ENCODE data around the gene RFC3. TPM values are rescaled to one million over a fixed set of nuclear protein-coding genes. Genes with fewer than 3 reads are reported as not detected.

RFC3 gene
- total RNA-seq, 2 donors from 2014 or later: 39.6 to 47.7 TPM

DNA sequence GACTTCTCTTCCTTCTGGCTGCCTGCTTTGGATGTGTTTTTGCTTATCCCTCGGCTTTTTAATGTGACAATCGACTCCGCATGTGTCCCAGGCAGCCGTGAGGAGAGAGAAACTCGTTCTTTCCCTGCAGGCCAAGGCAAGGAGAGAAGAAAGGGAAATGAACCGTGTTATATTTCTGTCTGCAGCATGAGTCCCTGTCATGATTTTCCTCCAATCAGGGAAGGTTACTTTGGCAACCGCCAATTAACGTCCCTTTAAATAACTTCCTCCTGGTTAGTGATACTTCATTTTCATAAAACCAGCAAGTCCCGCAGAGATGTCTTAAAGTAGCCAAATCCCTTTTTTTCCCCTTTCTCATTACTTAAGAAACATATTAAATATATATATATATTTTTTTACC is 42.6 kb downstream of the RFC3 start:
- Mint-ChIP-seq H3K36me3 (ENCODE audit: insufficient read depth in 2 of 2) (peaks cover 0 to 13% of the 10 kb centered on the region in 2 donors), H3K27me3 (ENCODE audit: low read depth) (no peaks in the 10 kb centered on the region), H3K4me1 (ENCODE audit: low read depth) (no peaks in the 10 kb centered on the region), H3K27ac (no peak overlapping the region), H3K9me3 (no peaks in the 10 kb centered on the region), H3K4me3 (no peak overlapping the region)
- DNase-seq: no peak
- no peak for ATAC-seq (replicated peaks in 1 of 2)

DNA sequence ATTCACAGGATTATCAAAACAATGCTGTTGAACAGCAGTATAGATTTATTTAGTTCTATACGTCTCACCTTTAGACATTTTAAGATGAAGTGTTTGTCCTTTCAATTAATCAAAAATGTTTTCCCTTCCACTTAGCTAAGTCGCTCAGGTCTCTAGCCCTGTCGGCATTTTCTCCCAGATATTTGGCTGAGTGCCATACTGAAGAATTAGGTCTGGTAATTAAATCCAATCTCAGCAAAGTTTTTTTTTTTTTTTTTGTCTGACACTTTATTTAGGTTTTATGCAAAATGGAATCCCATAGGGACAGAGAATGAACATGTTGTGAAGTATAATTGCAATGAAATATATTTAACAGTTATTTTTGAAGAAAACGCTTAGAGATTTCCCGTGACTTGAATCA is 44.1 kb downstream of the RFC3 start:
- no peak for ATAC-seq (replicated peaks in 1 of 2)
- Mint-ChIP-seq H3K36me3 (ENCODE audit: insufficient read depth in 2 of 2) (peaks cover 0 to 5% of the 10 kb centered on the region in 2 donors), H3K4me3 (no peak overlapping the region), H3K9me3 (no peaks in the 10 kb centered on the region), H3K27me3 (ENCODE audit: low read depth) (no peaks in the 10 kb centered on the region), H3K4me1 (ENCODE audit: low read depth) (no peaks in the 10 kb centered on the region), H3K27ac (no peak overlapping the region)
- no peak for DNase-seq

DNA sequence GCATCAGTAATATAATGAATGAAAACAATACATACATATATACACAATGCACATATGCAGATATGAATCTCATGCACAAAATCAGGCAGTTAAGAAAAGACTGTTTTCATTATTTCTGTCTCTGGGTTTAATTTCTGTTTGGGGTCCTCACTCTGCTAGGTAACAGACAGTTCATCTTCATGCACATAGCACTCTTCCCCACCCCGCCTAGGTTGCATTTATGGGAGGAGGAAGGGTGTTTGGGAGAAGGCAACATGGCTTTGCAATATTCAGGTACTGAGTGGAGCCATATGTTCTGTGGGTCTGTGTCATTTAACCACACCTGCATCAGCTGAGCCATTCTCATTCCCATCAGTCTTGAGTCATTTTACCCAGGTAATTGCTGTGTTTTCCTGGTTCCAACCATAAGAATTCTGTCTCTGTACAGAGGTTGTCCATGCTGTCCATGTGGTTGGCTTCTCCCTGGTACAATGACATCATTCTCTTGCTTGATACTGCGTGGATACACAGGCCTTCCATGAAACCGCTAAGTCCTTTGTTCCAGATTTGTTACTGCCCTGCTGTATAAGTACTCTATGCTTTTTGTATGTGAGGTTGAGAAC is 45.3 kb downstream of the RFC3 start:
- Mint-ChIP-seq H3K4me1 (ENCODE audit: low read depth) (no peaks in the 10 kb centered on the region), H3K4me3 (no peak overlapping the region), H3K36me3 (ENCODE audit: insufficient read depth in 2 of 2) (peaks cover 0 to 4% of the 10 kb centered on the region in 2 donors), H3K27me3 (ENCODE audit: low read depth) (no peaks in the 10 kb centered on the region), H3K9me3 (no peaks in the 10 kb centered on the region), H3K27ac (no peak overlapping the region)
- ATAC-seq (replicated peaks in 1 of 2) (no peak), DNase-seq (no peak)

DNA sequence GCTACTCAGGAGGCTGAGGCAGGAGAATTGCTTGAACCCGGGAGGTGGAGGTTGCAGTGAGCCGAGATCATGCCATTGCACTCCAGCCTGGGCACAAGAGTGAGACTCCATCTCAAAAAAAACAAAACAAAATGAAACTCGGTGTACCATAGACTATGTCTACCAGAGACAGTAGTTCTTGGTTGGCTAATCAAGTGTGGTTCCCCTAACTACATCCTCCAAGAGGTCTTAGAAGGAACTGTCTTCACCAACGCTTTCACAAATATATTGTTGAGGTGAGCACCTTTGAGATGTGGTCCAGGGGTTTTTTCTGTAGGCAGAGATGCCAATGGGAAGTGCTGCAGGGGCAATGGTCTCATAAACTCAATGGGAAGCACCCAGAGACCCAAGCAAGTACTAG is 48.0 kb downstream of the RFC3 start:
- Mint-ChIP-seq H3K27ac (no peak overlapping the region), H3K9me3 (no peaks in the 10 kb centered on the region), H3K36me3 (ENCODE audit: insufficient read depth in 2 of 2) (peaks cover 0 to 4% of the 10 kb centered on the region in 2 donors), H3K4me3 (no peak overlapping the region), H3K4me1 (ENCODE audit: low read depth) (no peaks in the 10 kb centered on the region), H3K27me3 (ENCODE audit: low read depth) (no peaks in the 10 kb centered on the region)
- ATAC-seq (replicated peaks in 1 of 2) (no peak), DNase-seq (no peak)

DNA sequence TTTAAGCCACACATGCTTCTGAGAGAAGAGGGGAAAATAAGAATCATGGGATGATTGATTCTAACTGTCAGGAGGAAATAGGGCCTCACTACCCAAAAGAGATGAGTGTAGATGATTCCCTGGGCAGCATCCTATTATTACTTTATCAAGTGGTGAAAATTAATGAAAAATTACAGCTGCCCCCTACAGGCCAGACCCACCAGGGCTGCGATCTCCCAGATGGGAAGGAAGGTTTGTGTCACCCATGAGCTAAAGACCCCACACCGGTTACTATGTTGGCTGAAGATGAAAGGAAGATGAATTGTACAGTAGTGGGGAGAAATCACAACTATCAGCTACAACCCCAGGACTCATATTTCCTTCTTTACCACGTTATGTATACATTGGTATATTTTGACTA is 49.5 kb downstream of the RFC3 start:
- no peak for DNase-seq
- Mint-ChIP-seq H3K4me1 (ENCODE audit: low read depth) (no peaks in the 10 kb centered on the region), H3K4me3 (no peak overlapping the region), H3K9me3 (no peaks in the 10 kb centered on the region), H3K36me3 (ENCODE audit: insufficient read depth in 2 of 2) (peaks cover 0 to 4% of the 10 kb centered on the region in 2 donors), H3K27me3 (ENCODE audit: low read depth) (no peaks in the 10 kb centered on the region), H3K27ac (no peak overlapping the region)
- no peak for ATAC-seq (replicated peaks in 1 of 2)

DNA sequence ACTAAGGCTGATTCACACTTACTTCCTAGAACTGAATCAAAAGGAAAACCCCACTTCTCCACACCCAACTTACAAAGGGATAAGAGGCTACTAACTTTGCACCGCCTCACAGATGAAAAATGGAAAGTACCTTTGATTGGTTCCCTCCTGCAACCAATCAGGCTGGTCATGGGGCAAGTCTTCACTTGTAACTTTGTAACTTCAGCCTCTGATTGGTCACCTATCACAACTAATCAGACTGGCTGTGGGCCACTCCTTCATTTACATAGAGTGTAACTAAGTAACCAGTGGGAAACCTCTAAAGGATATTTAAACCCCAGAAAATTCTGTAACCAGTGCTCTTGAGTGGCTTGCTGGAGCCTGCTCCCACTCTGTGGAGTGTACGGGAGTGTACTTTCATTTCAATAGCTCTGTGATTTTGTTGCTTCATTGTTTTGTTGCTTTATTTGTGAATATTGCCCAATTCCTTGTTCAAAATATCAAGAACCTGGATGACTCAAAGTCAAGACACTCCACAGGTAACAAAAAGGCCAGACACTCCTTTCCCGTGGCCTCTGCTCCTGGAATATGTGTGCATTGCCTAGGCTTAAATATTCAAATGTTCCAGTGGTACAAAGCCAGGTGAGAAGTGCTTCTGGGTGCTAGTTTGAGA is 50.5 kb downstream of the RFC3 start:
- Mint-ChIP-seq H3K27me3 (ENCODE audit: low read depth) (no peaks in the 10 kb centered on the region), H3K9me3 (no peaks in the 10 kb centered on the region), H3K4me3 (no peak overlapping the region), H3K36me3 (ENCODE audit: insufficient read depth in 2 of 2) (peaks cover 0 to 4% of the 10 kb centered on the region in 2 donors), H3K27ac (no peak overlapping the region), H3K4me1 (ENCODE audit: low read depth) (no peaks in the 10 kb centered on the region)
- DNase-seq (no peak), ATAC-seq (replicated peaks in 1 of 2) (no peak)

DNA sequence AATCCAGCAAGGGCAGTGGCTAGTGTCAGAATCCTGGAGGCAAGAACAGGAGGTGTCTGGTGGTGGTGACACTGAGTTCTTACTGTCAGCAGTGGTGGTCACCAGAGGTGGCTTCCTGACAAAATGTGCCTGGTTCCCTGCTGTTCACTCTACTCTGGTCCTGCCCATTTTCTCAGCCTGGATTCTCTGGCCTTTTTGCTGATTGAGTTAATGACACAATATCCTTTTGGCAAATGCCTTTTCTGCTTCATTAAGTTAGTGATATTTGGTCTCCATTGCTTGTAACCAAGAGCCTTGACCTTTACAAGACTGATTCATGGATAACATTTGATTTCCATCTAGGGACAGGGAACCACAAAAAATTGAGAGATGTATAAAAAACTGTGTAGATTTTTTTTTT is 51.1 kb downstream of the RFC3 start:
- no peaks in the 10 kb centered on the region for H3K4me1 Mint-ChIP-seq (ENCODE audit: low read depth)
- no peak overlapping the region for H3K27ac Mint-ChIP-seq

DNA sequence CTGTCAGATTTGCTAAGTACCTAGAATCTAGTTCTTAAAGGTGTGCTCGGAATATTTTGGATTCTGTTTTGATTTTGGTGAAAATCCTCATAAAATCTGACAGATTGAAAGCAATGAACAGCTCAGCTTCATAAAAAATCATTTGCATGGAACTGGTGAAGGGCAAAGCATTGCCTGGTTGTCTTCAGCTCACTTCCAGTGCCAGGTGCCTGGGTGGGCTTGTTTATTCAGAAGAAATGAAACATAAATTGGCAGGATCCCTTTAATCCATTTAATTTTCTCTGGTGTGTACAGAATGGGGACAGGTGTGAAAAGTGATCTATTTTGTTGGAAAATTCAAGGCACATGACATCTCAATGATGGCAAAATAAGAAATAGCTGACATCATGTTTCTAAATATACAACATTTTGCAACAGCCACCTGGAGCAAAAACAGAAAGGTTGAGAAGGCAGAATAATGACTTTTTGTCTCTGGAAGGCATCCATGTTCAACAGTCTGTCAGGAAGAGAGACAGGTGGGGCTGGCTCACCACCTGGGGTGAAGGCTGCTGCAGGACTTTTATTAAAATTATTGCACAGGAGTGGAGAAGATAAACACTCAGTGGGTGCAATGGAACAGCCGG is 52.2 kb downstream of the RFC3 start:
- ATAC-seq (replicated peaks in 1 of 2): no peak
- Mint-ChIP-seq H3K36me3 (ENCODE audit: insufficient read depth in 2 of 2) (peaks cover 0 to 4% of the 10 kb centered on the region in 2 donors), H3K4me3 (no peak overlapping the region), H3K27ac (no peak overlapping the region), H3K27me3 (ENCODE audit: low read depth) (no peaks in the 10 kb centered on the region), H3K9me3 (no peaks in the 10 kb centered on the region), H3K4me1 (ENCODE audit: low read depth) (no peaks in the 10 kb centered on the region)
- DNase-seq: no peak

More for the DNA sequence above, 51.1 kb downstream of the RFC3 start:
- no peak for DNase-seq
- peaks cover 0 to 4% of the 10 kb centered on the region in 2 donors for H3K36me3 Mint-ChIP-seq (ENCODE audit: insufficient read depth in 2 of 2)
- no peaks in the 10 kb centered on the region for H3K27me3 Mint-ChIP-seq (ENCODE audit: low read depth)
- H3K4me3 Mint-ChIP-seq: no peak overlapping the region
- no peaks in the 10 kb centered on the region for H3K9me3 Mint-ChIP-seq
- ATAC-seq (replicated peaks in 1 of 2): no peak

DNA sequence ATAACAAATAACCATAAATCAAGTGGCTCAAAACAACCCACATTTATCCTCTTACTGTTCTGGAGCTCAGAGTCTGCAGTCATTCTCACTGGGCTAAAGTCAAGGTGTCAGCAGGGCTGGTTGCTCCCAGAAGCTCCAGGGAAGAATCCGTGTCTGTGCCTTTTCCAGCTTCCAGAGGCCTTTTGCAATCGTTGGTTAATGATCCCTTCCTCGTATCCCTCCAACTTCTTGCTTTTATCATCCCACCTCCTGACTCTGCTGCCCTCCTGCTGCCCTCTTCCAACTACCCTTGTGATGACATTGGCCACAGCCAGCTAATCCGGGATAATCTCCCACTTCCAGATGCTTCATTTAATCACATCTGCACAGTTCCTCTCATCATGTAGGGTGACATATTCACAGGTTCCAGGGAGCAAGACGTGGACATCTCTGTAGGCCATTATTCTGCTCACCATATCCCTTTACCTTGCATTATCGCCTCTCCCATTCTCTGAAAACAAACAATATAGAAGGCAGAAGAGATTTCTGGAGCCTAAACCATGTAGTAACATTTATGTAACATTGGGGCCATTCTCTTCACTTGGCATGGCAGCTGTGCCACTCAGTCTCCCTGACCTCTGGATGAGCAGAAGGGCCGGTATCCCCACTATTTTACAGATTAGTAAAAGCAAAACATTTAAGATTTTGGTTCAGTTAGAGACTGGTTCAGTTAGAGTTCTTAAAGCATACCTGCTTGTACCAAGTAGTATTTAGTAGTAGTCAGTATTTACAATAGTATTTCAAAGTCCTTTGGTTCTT is 53.5 kb downstream of the RFC3 start:
- Mint-ChIP-seq H3K27me3 (ENCODE audit: low read depth) (no peaks in the 10 kb centered on the region), H3K4me3 (no peak overlapping the region), H3K36me3 (ENCODE audit: insufficient read depth in 2 of 2) (peaks cover 0 to 2% of the 10 kb centered on the region in 2 donors), H3K4me1 (ENCODE audit: low read depth) (no peaks in the 10 kb centered on the region), H3K27ac (no peak overlapping the region), H3K9me3 (no peaks in the 10 kb centered on the region)
- no peak for DNase-seq
- ATAC-seq (replicated peaks in 1 of 2): no peak

DNA sequence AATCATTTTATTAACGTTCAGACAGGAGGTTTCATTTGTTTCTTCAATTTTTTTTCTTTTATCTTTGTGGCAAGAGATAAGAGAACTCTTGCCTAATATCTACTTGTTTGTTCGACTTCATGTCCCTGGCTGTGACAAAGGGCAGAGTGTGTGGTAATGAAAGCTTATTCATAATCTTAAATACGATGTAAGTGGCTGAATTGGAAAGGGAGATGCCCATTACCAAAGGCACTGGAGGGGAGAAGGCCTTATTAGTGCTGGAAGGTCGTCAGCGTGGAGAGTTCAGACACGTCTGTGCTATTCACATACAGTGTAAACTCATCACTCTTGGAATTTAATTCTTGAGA is 54.0 kb downstream of the RFC3 start:
- Mint-ChIP-seq H3K4me1 (ENCODE audit: low read depth) (no peaks in the 10 kb centered on the region), H3K4me3 (no peak overlapping the region), H3K36me3 (ENCODE audit: insufficient read depth in 2 of 2) (peaks cover 0 to 2% of the 10 kb centered on the region in 2 donors), H3K9me3 (no peaks in the 10 kb centered on the region), H3K27me3 (ENCODE audit: low read depth) (no peaks in the 10 kb centered on the region), H3K27ac (no peak overlapping the region)
- DNase-seq (no peak), ATAC-seq (replicated peaks in 1 of 2) (no peak)

DNA sequence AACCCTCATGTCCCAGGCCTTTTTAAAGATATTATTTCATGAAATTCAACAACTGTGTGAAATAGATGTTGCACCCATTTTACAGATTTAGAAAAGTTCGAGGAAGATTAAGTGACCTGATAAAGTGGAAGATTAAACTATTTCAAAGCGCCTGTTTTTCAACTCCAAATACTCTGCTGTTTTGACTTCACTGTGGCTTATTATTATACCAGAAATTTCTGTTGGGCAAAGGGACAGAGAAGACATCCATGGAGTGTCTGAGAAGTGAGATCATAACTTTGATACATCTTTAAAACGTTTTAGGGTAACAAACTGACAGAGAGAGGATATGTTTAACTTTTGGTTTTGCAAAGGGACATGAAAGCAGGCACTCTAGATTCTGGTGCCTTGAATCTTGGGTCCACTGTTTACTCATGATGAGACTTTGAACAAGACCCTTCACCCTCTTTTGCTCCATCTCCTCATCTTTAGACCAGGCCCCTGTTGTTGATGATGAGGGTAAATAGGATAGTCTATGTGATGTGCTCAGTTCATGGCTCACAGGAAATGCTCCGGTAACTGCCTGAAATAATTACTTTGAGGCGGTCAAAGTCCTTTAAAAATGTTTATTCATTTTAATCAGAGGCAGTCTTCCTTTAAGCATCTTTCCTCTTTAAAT is 55.4 kb downstream of the RFC3 start:
- ATAC-seq (replicated peaks in 1 of 2): no peak
- Mint-ChIP-seq H3K4me1 (ENCODE audit: low read depth) (no peaks in the 10 kb centered on the region), H3K4me3 (no peak overlapping the region), H3K27me3 (ENCODE audit: low read depth) (no peaks in the 10 kb centered on the region), H3K9me3 (no peaks in the 10 kb centered on the region), H3K27ac (no peak overlapping the region), H3K36me3 (ENCODE audit: insufficient read depth in 2 of 2) (no peaks in the 10 kb centered on the region)
- no peak for DNase-seq

DNA sequence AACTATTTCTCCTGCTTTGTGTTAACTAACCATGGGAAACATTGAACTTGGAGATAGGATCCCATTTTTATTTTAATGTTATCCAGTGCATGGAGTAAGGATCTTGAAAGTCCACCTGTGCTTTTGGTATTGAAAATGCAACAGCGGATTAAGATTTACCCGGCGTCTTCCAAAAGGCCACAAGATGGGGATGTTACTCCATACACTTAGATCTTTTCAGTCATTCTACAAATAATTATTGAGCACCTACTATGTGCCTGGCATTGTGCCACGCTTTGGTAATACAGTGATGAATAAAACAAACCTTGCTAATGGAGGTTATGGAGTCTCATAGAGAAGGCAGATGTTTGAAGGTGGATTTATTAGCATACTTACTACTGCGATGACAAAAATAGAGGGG is 56.9 kb downstream of the RFC3 start:
- DNase-seq: no peak
- H3K36me3 Mint-ChIP-seq (ENCODE audit: insufficient read depth in 2 of 2): no peaks in the 10 kb centered on the region
- H3K9me3 Mint-ChIP-seq: no peaks in the 10 kb centered on the region
- ATAC-seq (replicated peaks in 1 of 2): no peak
- H3K4me1 Mint-ChIP-seq (ENCODE audit: low read depth): no peaks in the 10 kb centered on the region
- no peak overlapping the region for H3K27ac Mint-ChIP-seq
- H3K4me3 Mint-ChIP-seq: no peak overlapping the region
- no peaks in the 10 kb centered on the region for H3K27me3 Mint-ChIP-seq (ENCODE audit: low read depth)

Data from activated T-cell treated with anti-CD3 and anti-CD28 coated beads, Interleukin-2, amount 50 U/mL, for 72 hours (primary cell).